Measurements from ENCODE around the gene NGDN.

Gene NGDN

DNA sequence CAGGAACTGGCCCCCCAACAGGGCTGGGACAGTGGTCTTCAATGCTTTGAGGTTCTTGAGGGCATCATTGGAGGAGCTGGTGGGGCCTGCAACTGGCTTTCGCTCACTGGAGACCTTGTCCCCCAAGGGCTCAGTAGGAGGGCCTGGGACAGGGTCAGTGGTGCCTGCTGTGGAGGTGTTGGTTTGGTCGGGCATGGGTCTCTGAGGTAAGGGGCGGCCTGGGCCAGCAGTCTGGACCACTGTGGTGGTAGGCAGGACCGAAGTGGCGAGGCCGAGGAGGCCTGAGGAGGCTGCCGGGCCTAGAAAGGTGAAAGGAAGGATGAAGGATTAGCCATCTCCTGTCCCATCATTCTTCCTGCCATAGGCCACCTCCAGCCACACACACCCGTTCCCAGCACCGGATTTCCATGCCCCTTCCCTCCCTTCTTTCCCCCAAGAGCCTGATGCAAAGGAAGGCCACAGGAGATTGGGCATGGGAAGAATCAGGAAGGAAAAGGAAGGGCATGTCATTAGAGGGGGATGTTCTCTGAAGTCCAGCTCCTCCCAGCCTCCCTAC is 53.2 kb downstream of the NGDN start:
- DNase-seq (no peak), ATAC-seq (no peak)

DNA sequence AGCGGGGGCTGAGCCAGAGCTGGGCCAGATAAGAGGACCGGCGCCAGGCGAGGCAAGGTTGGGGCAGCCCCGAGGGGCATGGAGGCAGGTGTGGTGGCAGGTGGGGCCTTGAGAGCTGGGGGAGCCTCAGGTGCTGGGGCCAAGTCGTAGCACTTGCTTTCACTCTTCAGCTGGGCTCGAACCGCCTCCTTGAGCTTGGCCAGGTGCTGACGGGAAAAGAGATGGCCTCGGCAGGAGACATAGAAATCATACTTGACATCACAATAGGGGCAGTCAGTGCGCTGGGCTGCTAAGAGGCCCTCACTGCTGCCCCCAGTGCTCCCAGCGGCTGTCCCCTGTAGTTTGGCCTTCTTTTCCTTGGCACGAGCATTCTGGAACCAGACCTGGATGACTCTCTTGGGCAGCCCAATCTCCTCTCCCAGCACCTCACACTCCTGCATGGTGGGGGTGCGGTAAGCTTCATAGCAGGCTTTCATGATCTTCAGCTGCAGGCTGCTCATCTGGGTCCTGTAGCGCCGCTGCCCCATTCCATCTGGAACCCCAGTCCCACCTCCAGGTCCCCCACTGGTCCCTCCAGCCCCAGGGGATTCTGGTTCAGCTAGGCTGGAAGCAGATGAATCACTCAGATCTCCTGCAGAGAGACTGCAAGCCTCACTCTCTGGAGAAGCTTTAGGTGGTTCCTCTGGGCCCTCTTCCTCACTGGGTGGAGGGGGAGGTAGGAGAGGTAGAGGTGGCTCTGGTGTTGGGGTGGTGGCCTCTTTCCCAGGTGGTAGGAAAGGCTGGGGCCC is 53.9 kb downstream of the NGDN start:
- ATAC-seq (no peak), DNase-seq (no peak)

DNA sequence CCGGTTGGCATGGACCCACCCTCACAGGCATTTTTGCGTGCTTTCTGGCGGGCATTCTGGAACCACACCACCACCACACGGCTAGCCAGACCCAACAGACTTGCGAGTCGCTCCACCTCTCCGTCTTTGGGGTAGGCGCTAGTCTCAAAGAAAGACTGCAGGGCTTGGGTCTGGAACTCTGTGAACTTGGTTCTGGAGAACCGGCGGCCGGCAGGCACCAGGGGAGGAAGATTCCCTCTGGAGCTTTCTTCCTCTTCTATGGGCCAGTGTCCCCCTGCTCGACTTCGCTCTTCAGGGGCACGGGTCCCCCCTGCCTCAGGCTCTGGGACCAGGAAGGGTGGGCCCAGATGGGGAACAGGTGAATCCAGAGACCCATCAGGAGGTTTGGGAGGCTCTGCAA is 55.5 kb downstream of the NGDN start:
- no peak for DNase-seq
- ATAC-seq = no peak

DNA sequence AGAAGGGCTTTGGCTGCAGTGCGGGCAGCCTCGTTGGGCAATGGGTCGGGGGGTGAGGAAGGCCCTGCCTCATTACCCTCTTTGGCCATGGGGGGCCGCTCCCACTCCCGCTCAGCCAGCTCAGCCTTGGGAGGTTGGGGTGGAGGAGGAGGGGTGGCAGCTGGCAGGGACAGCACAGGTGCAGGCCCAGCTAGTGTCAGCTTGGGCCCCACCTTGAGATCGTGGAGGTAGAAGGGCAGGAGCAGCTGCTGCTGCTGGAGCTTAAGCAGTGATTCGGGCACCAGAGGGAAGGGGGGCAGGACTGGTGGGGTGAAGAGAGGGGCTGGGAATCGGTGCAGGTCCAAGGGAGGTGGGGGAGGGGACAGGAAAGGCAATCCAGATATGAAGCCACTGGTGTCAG is 56.1 kb downstream of the NGDN start:
- ATAC-seq = no peak

More for the DNA sequence above, 56.1 kb downstream of the NGDN start:
- no peak for DNase-seq
